Measurements from ENCODE around the gene RTL5.

DNA sequence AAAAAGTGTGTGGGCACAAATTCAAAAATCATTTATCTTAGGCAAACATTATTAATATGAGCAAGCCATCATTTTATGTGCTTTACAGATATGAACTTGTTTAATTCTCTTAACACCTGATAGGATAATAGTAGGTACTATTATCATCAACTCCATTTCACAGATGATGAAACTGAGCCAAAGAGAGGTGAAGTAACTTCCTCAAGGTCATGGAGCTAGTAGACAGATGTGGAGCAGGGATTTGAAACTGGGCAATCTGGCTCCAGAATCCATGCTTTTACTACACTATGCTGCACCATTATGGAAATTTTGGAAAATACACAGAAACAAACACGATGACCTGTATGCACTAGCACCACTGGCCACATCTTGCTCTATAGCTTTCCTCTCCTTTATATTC, 48.8 kb upstream of the RTL5 start:
- TF ChIP-seq POLR2AphosphoS5 (IDR thresholded peaks at IDR 0.05) (no peak), POLR2A (IDR thresholded peaks at IDR 0.05) (no peak), EP300 (IDR thresholded peaks at IDR 0.05) (no peak)
- TF ChIP-seq, protein P1, sequence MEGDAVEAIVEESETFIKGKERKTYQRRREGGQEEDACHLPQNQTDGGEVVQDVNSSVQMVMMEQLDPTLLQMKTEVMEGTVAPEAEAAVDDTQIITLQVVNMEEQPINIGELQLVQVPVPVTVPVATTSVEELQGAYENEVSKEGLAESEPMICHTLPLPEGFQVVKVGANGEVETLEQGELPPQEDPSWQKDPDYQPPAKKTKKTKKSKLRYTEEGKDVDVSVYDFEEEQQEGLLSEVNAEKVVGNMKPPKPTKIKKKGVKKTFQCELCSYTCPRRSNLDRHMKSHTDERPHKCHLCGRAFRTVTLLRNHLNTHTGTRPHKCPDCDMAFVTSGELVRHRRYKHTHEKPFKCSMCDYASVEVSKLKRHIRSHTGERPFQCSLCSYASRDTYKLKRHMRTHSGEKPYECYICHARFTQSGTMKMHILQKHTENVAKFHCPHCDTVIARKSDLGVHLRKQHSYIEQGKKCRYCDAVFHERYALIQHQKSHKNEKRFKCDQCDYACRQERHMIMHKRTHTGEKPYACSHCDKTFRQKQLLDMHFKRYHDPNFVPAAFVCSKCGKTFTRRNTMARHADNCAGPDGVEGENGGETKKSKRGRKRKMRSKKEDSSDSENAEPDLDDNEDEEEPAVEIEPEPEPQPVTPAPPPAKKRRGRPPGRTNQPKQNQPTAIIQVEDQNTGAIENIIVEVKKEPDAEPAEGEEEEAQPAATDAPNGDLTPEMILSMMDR (IDR thresholded peaks at IDR 0.05): no peak

Data from sigmoid colon (tissue), 4 donors.